Activated CD4-positive, alpha-beta T cell treated with anti-CD3 and anti-CD28 coated beads, Interleukin-2, amount 50 U/mL, for 24 hours (primary cell): ENCODE measurements around the gene LRRC19.

Experiments used
- DNase-seq, 2 donors: peaks; one replicate each; pipeline ENCODE4 v3.0.0-alpha.2; 2020; ENCODE audit warnings: low read depth in 1 of 2, low spot score in 1 of 2

LRRC19 gene

DNA sequence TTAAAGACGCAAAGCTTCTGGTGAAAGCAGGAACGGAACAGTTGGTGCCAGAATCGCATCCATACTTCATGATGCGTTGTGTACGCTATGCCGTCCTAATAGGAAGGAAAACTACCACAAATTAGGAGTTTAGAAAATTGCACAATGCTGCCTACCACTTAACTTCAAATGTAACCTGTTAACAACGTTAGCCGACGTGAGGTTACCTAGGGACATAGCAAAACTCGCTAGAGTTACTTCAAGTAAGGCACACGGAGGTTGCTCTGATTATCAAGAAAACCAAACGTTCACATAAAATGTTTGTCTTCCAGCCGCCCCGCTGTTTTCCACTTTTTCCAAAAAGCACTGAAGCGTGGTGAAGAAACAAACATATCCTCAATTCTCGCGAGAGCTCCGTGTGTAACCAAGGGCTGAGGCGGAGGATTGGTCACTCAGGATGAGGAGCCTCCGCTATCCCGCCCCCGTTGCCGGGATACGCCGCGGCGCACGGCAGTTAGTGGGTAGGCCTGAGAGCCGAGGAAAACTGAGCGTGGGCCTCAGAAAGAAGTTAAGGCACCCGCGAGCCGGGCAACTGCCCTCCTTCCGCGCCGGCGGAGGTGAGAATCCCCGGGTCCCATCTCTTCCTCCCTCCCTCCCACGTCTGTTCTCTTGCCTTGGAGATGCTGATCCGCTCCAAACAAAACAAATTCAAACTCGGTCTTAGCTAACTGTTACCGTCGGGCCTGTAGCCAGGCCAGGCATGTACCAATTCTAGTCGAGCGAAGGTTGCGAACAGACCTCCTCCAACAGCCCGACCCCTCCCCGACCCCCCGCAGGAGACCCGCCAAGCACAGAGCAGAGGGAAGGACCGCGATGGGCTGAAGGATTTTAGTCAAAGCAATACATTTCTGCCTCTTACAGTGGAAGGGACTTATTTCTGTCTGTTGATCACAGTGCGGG, 49.3 kb downstream of the LRRC19 start, which contains the start of gene IFT74:
TSS of gene IFT74 (plus strand) at position 492 of the 939 bp plus-strand sequence. CDS start 5,556 bp downstream, outside the sequence.
- DNase-seq: peak; percentile 77 to 91

GRCh38 chr9:26955222-26955903, 50.1 kb downstream of the LRRC19 start:
- DNase-seq: no peak

DNA sequence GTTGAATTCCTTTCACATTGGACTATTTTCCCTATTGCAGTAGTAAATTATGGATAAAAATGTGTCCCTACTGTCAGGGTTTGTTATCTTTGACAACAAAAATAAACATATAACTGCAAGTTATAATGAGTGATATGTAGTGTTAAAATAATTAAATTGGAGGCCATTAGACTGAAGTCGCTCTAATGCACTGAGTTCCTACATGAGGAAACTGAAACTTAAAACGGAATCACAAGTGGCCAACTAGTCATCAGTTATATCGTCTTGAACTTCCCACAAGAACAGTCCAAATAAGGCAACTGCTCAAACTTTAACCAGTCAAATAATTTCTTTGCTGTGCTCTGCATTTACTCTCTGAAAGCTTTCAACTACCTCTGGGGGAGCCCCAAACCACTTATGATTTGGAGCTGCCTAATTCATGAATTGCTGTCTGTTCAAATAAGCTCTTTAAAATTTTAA, 51.4 kb downstream of the LRRC19 start:
- DNase-seq: no peak

GRCh38 chr9:26951794-26952193, 53.7 kb downstream of the LRRC19 start:
- DNase-seq: no peak

DNA sequence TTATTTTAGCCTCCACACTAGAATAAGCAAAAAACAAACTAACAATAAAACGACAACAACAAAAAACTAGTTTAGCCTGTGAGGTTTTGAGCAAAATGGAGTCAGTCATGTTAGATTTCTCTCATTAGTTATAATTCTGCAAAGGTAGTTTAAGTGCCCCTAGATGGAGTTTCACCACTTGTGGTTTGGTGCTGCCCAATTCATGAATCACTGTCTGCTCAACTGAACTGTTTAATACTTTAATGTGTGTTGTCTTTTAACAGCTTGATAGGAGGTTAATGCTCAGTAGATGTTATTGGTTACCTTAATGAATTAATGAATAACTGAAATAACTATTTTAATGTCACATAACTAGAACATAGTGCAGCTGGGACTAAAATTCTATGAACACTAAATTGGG, 55.0 kb downstream of the LRRC19 start:
- no peak for DNase-seq

DNA sequence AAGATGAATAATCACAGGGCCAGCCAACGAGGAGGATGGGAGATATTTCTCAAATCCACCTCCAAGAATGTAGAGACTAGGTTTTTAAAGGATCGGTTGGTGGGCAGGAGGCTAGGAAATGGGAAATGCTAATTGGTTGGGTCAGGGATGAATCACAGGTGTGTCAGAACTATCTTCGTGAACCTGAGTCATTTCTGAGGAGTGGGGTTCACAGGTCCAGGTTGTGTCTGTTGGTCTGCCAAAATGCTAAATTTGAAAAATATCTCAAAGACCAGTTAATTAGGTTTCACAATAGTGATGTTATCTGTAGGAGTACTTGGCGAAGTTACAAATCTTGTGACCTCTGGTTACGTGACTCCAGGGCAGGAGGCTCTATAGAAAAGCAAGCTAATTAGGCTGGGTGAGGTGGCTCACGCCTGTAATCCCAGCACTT, 55.8 kb downstream of the LRRC19 start:
- no peak for DNase-seq

DNA sequence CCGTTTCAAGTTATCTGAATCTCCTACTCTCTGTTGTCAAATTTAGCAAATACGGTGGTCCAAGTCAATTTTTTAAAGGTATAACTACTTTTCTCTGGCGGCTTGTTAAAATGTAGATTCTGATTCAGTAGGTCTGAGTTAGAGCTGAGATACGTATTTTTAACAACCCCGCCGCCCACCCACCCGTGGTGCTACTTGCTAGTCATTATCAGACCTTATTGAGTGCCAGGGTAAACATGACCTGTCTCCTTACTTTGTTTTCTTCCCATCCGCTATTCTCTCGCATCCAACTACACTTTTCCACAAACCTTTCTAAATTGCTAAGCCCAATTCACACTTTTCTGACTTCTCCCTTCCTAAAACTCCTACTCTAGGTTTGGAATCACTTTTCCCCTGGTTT, 57.7 kb downstream of the LRRC19 start:
- peak in 1 of 2 donors; percentile 5 for DNase-seq

DNA sequence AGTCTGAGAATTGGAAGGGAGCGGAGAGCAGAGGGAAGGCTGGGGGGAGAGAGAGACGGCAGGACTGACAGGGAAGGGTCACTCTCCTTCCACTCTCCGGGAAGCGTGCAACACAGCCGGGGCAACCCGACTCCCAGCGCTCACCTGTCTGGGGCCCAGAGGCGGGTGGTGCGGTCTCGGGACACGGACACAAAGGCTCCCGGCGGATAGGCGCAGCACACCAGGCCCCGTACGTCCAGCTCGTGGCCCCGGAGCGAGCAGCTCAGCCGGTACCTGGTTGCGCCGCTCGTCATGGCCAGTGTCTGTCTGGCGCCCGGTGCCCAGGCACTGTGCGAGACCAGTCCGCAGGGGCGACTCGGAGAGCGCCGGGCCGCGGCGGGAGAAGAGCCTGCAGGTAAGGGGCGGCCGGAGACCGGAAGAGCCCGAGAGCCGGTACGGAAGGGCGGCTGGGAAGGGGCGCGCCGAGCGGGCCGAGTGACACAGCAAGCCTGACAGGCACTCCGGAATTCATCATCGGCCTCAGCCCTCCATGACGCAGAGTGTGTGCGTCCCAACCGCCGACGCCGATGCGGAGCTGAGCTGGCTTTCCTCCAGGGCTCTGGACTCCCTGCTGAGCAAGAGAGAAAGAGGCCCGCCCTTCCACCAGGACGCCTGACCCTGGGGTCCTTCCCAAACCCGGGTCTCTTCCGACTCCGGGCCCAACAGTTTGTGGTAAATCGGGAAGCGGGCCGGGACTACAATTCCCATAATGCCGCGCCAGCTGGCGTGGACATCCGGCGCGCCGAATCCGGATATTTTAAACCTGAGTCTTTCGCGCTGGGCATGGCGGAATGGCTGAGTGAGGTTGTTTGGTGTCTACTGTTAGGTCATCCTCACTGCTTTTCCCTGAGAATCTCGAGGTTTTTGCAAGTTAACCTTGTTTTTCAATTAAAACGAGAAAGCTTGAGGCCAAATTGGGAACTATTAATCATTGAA, 58.4 kb downstream of the LRRC19 start, which contains the start of gene PLAA:
TSS of gene PLAA (minus strand) at position 490 of the 975 bp plus-strand sequence. CDS start at position 293, 197 bp downstream.
- DNase-seq: peak; percentile 74 to 79

DNA sequence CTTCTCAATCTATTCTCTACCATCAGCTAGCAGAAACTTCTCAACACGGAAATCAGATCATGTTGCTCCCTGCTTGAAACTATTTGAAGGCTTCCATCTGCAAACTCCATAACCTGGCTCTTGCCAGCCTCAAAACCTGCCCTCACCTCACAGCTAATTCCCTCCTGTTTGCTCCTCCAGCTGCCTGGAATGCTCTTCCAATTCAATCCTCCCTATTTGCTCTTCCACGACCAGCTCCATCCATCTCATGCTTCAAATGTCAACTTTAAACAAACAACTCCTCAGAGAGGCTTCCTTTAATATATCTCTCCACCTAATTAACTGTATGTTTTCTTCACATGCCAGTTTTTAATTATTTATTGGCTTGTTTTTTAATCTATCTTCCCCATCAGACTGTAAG, 59.9 kb downstream of the LRRC19 start:
- DNase-seq: no peak
